ENCODE results near the gene PNPLA5.
"Not testable (repeated sequence)": the region's sequence is repeated elsewhere in the genome, so short reads cannot be mapped to it uniquely, and the experiment has no call there.

PNPLA5 gene

GRCh38 chr22:43880541-43880991 is 11.2 kb downstream of the PNPLA5 start:
- DNase-seq, result no peak

GRCh38 chr22:43879901-43880540 is 11.8 kb downstream of the PNPLA5 start:
- no peak for DNase-seq

GRCh38 chr22:43878831-43879550 is 12.8 kb downstream of the PNPLA5 start:
- no peak for DNase-seq

- no peak for DNase-seq
Measured at GRCh38 chr22:43878079-43878795, 13.6 kb downstream of the PNPLA5 start.

GRCh38 chr22:43876866-43877509 is 14.8 kb downstream of the PNPLA5 start:
- DNase-seq, result no peak

GRCh38 chr22:43869799-43870198 is 22.0 kb downstream of the PNPLA5 start:
- no peak for DNase-seq

- DNase-seq, result not testable (repeated sequence)
Measured at GRCh38 chr22:43869001-43869400, 22.8 kb downstream of the PNPLA5 start.

GRCh38 chr22:43867839-43868635 is 23.8 kb downstream of the PNPLA5 start:
- no peak for DNase-seq

- no peak for DNase-seq
Measured at GRCh38 chr22:43862882-43863202, 29.0 kb downstream of the PNPLA5 start.

GRCh38 chr22:43862074-43862881 is 29.5 kb downstream of the PNPLA5 start, which contains the start of gene SULT4A1:
SULT4A1 (minus strand) TSS chr22:43862513; CDS start chr22:43862382, 131 bp downstream.
- DNase-seq, result peak; percentile 40

- no peak for DNase-seq
Measured at GRCh38 chr22:43861529-43861928, 30.3 kb downstream of the PNPLA5 start.

GRCh38 chr22:43860831-43861230 is 31.0 kb downstream of the PNPLA5 start:
- DNase-seq, result no peak

- no peak for DNase-seq
Measured at GRCh38 chr22:43860126-43860525, 31.7 kb downstream of the PNPLA5 start.

GRCh38 chr22:43859621-43860020 is 32.2 kb downstream of the PNPLA5 start:
- no peak for DNase-seq

- no peak for DNase-seq
Measured at GRCh38 chr22:43859176-43859575, 32.6 kb downstream of the PNPLA5 start.

- DNase-seq, result no peak
Measured at GRCh38 chr22:43858156-43858895, 33.5 kb downstream of the PNPLA5 start.

GRCh38 chr22:43857367-43857766 is 34.4 kb downstream of the PNPLA5 start:
- DNase-seq, result no peak

GRCh38 chr22:43855431-43855830 is 36.4 kb downstream of the PNPLA5 start:
- no peak for DNase-seq

- no peak for DNase-seq
Measured at GRCh38 chr22:43854786-43855271, 37.0 kb downstream of the PNPLA5 start.

GRCh38 chr22:43854121-43854785 is 37.6 kb downstream of the PNPLA5 start:
- no peak for DNase-seq
